SK-N-SH (cell line): Measurements from ENCODE around the gene SHMT2. TPM values are rescaled to one million over a fixed set of nuclear protein-coding genes. Genes with fewer than 3 reads are reported as not detected.

Source experiments
- CTCF ChIA-PET: fragments of 300-600, 350-600 bp; formaldehyde crosslinking; extraction: SDS; loops from one replicate; lab custom pipeline; 2021; lab: Yijun Ruan, JAX
- POLR2A ChIA-PET: fragments of 350-600 bp; sonication (Branson Sonifier 250); formaldehyde crosslinking; extraction: SDS; loops from one replicate; lab custom pipeline; 2020; ENCODE audit warnings: antibody characterized with exemption, inconsistent platforms; lab: Yijun Ruan, JAX
- DNase-seq: peaks from one replicate; pipeline ENCODE4 v3.0.0; 2012
- H2AFZ ChIP-seq: fragments of 200-600 bp; sonication (generic); 2 replicates; pipeline ENCODE4 v1.8.1; 2016; ENCODE audit warnings: antibody characterized with exemption, mild to moderate bottlenecking, low read depth
- H3F3A ChIP-seq: fragments of 200-600 bp; sonication (generic); replicated peaks from 2 replicates; pipeline ENCODE3; 2016; ENCODE audit warnings: antibody characterized with exemption, mild to moderate bottlenecking; ENCODE audit not compliant: insufficient read depth
- H3K27ac ChIP-seq, 2 experiments: fragments of 200-500 bp in 1 of 2; fragments of 200-600 bp in 1 of 2; sonication (Bioruptor generic) in 1 of 2; sonication (generic), shearing (Covaris generic) in 1 of 2; 2 replicates each; pipeline versions ENCODE4 v1.5.1 to v1.6.1; 2014 to 2016; ENCODE audit warnings: low read depth in 2 of 2, inconsistent platforms in 1 of 2, low read length in 1 of 2, mild to moderate bottlenecking in 1 of 2, mixed read lengths in 1 of 2
- H3K27me3 ChIP-seq: fragments of 200-600 bp; sonication (generic), shearing (Covaris generic); 2 replicates; pipeline ENCODE4 v1.6.1; 2016; ENCODE audit warnings: mixed run types; ENCODE audit not compliant: insufficient read depth
- H3K36me3 ChIP-seq, 2 experiments: fragments of 200-500 bp in 1 of 2; fragments of 200-600 bp in 1 of 2; sonication (Bioruptor generic) in 1 of 2; sonication (generic) in 1 of 2; replicated peaks in 1 of 2; 2 replicates each; pipeline versions ENCODE3 to v1.5.1; 2014 to 2016; ENCODE audit warnings: low read length in 1 of 2, mild to moderate bottlenecking in 1 of 2; ENCODE audit not compliant: insufficient read depth in 2 of 2, control insufficient read depth in 1 of 2
- H3K4me1 ChIP-seq, 2 experiments: fragments of 200-500 bp in 1 of 2; fragments of 200-600 bp in 1 of 2; sonication (Bioruptor generic) in 1 of 2; sonication (generic), shearing (Covaris generic) in 1 of 2; 2 replicates each; pipeline versions ENCODE4 v1.5.1 to v1.6.1; 2014 to 2016; ENCODE audit warnings: low read depth in 1 of 2, low read length in 1 of 2, mixed run types in 1 of 2; ENCODE audit not compliant: insufficient read depth in 2 of 2, control insufficient read depth in 1 of 2
- H3K4me2 ChIP-seq: fragments of 200-600 bp; sonication (generic), shearing (Covaris generic); 2 replicates; pipeline ENCODE4 v1.6.1; 2017; ENCODE audit warnings: mixed run types
- H3K4me3 ChIP-seq, 2 experiments: fragments of 200-500 bp in 1 of 2; fragments of 200-600 bp in 1 of 2; sonication (Bioruptor generic) in 1 of 2; sonication (generic), shearing (Covaris generic) in 1 of 2; 2 replicates each; pipeline versions ENCODE4 v1.5.1 to v1.8.1; 2014 to 2016; ENCODE audit warnings: low read depth in 2 of 2, inconsistent platforms in 1 of 2, low read length in 1 of 2, mild to moderate bottlenecking in 1 of 2, mixed read lengths in 1 of 2, moderate library complexity in 1 of 2
- H3K79me2 ChIP-seq: fragments of 200-600 bp; sonication (generic); 2 replicates; pipeline ENCODE4 v1.8.1; 2017; ENCODE audit warnings: mild to moderate bottlenecking; ENCODE audit not compliant: insufficient read depth
- H3K9ac ChIP-seq: fragments of 200-600 bp; sonication (generic); 2 replicates; pipeline ENCODE4 v1.6.1; 2017; ENCODE audit warnings: mixed run types
- H3K9me2 ChIP-seq: fragments of 200-600 bp; sonication (generic); 2 replicates; pipeline ENCODE4 v1.6.1; 2017; ENCODE audit warnings: mixed run types
- H3K9me3 ChIP-seq: fragments of 200-600 bp; sonication (generic); 2 replicates; pipeline ENCODE4 v1.6.1; 2017; ENCODE audit warnings: mixed run types, mild to moderate bottlenecking, moderate library complexity
- H4K20me1 ChIP-seq: fragments of 200-600 bp; sonication (generic); 2 replicates; pipeline ENCODE4 v1.6.1; 2017; ENCODE audit warnings: mild to moderate bottlenecking, mixed run types; ENCODE audit not compliant: insufficient read depth
- ELF1 ChIP-seq: IDR thresholded peaks from 2 replicates; pipeline ENCODE4 v1.4.0; 2012
- EP300 ChIP-seq, 2 experiments: IDR thresholded peaks; 2 replicates each; pipeline versions ENCODE4 v1.4.0 to v1.6.1; 2012; ENCODE audit warnings: borderline replicate concordance in 1 of 2, low read depth in 1 of 2, low read length in 1 of 2
- EZH2phosphoT487 ChIP-seq: fragments of 200-600 bp; sonication (generic); IDR thresholded peaks from 2 replicates; pipeline ENCODE4 v1.6.1; 2017; ENCODE audit warnings: low read depth, mixed run types, mild to moderate bottlenecking, antibody characterized with exemption, moderate library complexity, borderline replicate concordance
- FOXJ3 ChIP-seq: sonication (generic); formaldehyde crosslinking; IDR thresholded peaks from 2 replicates; pipeline ENCODE4 v1.5.1; 2020; ENCODE audit warnings: mild to moderate bottlenecking, missing genetic modification reagents
- NRF1 ChIP-seq: IDR thresholded peaks from 2 replicates; pipeline ENCODE4 v1.6.1; 2012; ENCODE audit warnings: low read depth, mild to moderate bottlenecking, low read length
- POLR2AphosphoS5 ChIP-seq: IDR thresholded peaks from 2 replicates; pipeline ENCODE4 v1.6.1; 2012; ENCODE audit warnings: low read depth, low read length
- RFX5 ChIP-seq: IDR thresholded peaks from 2 replicates; pipeline ENCODE4 v1.6.1; 2012; ENCODE audit warnings: mild to moderate bottlenecking, improper control_type of control experiment, low read length
- RXRA ChIP-seq: IDR thresholded peaks from 2 replicates; pipeline ENCODE4 v1.4.0; 2012; ENCODE audit warnings: low read depth, mild to moderate bottlenecking, borderline replicate concordance
- SIN3A ChIP-seq: IDR thresholded peaks from 2 replicates; pipeline ENCODE4 v1.6.1; 2012; ENCODE audit warnings: low read depth, mild to moderate bottlenecking, low read length, moderate library complexity, borderline replicate concordance
- WGBS: methylation state at CpG from one replicate; pipeline ENCODE4 v1.1.6; 2017; ENCODE audit warnings: low lambda C conversion rate; 5-methylcytosine and 5-hydroxymethylcytosine counted together
- polyA plus RNA-seq, 3 experiments: library from polyadenylated mRNA; depleted of rRNA; stranded (reverse); fragments of >200 nt; gene quantifications; 2 replicates each; pipeline ENCODE4 v1.2.3, GENCODE V29; 2012
- TF ChIP-seq, protein P1 (sequence below): fragments of 150-350 bp; IDR thresholded peaks from 2 replicates; pipeline ENCODE4 v1.6.1; 2016; ENCODE audit warnings: mild to moderate bottlenecking, low read depth, low read length
- TF ChIP-seq, protein P2 (sequence below): IDR thresholded peaks from 2 replicates; pipeline ENCODE4 v1.6.1; 2012; ENCODE audit warnings: mild to moderate bottlenecking, low read depth, low read length, moderate library complexity
- TF ChIP-seq, protein P3 (sequence below): IDR thresholded peaks from 2 replicates; pipeline ENCODE4 v1.4.0; 2012; ENCODE audit warnings: low read depth
- TF ChIP-seq, protein P4 (sequence below): IDR thresholded peaks from 2 replicates; pipeline ENCODE4 v1.4.0; 2012; ENCODE audit warnings: low read depth, borderline replicate concordance
- TF ChIP-seq, protein P5 (sequence below): IDR thresholded peaks from 2 replicates; pipeline ENCODE4; 2012

Gene SHMT2
- polyA plus RNA-seq, 1 of the 3 experiments (the other 2 are of a cell fraction), result 204 TPM

DNA sequence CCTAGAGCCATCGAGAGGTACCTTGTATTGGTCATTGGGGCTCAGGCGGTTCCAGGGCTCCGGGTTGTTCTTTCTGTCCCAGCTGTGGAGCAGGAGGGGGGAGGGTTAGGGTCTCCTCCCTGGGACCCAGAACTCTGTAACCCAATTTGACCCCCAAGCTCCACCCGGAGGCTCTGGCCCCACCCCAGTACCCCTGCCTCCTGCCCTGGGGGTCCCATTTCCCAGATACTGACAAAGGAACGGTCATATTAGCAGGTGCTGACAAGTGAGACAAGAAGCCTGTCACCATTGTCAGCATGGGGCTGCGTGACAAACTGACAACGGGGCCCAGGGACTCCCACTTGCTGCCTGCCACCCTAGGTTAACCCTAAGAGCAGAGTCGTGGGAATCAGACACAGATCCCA lies 6.2 kb downstream of the SHMT2 start:
- no peak overlapping the region for H3K9ac ChIP-seq
- CTCF ChIA-PET, result interaction anchor here (11.9 to 31.5 kb wide), 2 partner anchors 8 to 23 kb away, joined by 271 to 937 read pairs; partner anchors contain the start of genes NXPH4 and SHMT2
- no peak overlapping the region for H3K4me2 ChIP-seq
- POLR2A ChIA-PET, result interaction anchor here (1.0 kb wide), 1 partner anchor 277 kb away, joined by 3 read pairs; no protein-coding TSS in a partner anchor
- H3K9me2 ChIP-seq, result no peaks in the 10 kb centered on the region
- peaks cover 3% of the 10 kb centered on the region; the same call in 1 of the 2 replicates for H3K27me3 ChIP-seq
- peaks cover 22 to 37% of the 10 kb centered on the region in 2 experiments for H3K36me3 ChIP-seq
- no peak for DNase-seq
- H3F3A ChIP-seq, result peaks cover 9% of the 10 kb centered on the region
- H3K4me1 ChIP-seq, result peaks cover 2 to 39% of the 10 kb centered on the region in 2 experiments; a peak in 2 of 4 replicates
- WGBS, result 100% methylated on average over 5 of the region's 8 CpGs
- H3K9me3 ChIP-seq, result no peaks in the 10 kb centered on the region
- H3K4me3 ChIP-seq, result no peak overlapping the region
- TF ChIP-seq, protein P1, sequence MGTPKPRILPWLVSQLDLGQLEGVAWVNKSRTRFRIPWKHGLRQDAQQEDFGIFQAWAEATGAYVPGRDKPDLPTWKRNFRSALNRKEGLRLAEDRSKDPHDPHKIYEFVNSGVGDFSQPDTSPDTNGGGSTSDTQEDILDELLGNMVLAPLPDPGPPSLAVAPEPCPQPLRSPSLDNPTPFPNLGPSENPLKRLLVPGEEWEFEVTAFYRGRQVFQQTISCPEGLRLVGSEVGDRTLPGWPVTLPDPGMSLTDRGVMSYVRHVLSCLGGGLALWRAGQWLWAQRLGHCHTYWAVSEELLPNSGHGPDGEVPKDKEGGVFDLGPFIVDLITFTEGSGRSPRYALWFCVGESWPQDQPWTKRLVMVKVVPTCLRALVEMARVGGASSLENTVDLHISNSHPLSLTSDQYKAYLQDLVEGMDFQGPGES, result no peak
- TF ChIP-seq, protein P2, sequence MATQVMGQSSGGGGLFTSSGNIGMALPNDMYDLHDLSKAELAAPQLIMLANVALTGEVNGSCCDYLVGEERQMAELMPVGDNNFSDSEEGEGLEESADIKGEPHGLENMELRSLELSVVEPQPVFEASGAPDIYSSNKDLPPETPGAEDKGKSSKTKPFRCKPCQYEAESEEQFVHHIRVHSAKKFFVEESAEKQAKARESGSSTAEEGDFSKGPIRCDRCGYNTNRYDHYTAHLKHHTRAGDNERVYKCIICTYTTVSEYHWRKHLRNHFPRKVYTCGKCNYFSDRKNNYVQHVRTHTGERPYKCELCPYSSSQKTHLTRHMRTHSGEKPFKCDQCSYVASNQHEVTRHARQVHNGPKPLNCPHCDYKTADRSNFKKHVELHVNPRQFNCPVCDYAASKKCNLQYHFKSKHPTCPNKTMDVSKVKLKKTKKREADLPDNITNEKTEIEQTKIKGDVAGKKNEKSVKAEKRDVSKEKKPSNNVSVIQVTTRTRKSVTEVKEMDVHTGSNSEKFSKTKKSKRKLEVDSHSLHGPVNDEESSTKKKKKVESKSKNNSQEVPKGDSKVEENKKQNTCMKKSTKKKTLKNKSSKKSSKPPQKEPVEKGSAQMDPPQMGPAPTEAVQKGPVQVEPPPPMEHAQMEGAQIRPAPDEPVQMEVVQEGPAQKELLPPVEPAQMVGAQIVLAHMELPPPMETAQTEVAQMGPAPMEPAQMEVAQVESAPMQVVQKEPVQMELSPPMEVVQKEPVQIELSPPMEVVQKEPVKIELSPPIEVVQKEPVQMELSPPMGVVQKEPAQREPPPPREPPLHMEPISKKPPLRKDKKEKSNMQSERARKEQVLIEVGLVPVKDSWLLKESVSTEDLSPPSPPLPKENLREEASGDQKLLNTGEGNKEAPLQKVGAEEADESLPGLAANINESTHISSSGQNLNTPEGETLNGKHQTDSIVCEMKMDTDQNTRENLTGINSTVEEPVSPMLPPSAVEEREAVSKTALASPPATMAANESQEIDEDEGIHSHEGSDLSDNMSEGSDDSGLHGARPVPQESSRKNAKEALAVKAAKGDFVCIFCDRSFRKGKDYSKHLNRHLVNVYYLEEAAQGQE, result no peak
- TF ChIP-seq FOXJ3 (CRISPR knock-in tag) (no peak), RXRA (no peak), EZH2phosphoT487 (no peak), SIN3A (no peak), EP300 (IDR thresholded peaks at IDR 0.05; ENCODE audit: borderline replicate concordance in 1 of 2, low read depth in 1 of 2, low read length in 1 of 2) (no peak), ELF1 (no peak), POLR2AphosphoS5 (no peak), RFX5 (no peak), NRF1 (no peak)
- TF ChIP-seq, protein P3, sequence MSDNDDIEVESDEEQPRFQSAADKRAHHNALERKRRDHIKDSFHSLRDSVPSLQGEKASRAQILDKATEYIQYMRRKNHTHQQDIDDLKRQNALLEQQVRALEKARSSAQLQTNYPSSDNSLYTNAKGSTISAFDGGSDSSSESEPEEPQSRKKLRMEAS, result no peak
- TF ChIP-seq, protein P4, sequence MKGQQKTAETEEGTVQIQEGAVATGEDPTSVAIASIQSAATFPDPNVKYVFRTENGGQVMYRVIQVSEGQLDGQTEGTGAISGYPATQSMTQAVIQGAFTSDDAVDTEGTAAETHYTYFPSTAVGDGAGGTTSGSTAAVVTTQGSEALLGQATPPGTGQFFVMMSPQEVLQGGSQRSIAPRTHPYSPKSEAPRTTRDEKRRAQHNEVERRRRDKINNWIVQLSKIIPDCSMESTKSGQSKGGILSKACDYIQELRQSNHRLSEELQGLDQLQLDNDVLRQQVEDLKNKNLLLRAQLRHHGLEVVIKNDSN, result no peak
- TF ChIP-seq, protein P5, sequence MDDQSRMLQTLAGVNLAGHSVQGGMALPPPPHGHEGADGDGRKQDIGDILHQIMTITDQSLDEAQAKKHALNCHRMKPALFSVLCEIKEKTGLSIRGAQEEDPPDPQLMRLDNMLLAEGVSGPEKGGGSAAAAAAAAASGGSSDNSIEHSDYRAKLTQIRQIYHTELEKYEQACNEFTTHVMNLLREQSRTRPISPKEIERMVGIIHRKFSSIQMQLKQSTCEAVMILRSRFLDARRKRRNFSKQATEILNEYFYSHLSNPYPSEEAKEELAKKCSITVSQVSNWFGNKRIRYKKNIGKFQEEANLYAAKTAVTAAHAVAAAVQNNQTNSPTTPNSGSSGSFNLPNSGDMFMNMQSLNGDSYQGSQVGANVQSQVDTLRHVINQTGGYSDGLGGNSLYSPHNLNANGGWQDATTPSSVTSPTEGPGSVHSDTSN, result no peak
- no peak overlapping the region for H3K27ac ChIP-seq
- H4K20me1 ChIP-seq, result no peaks in the 10 kb centered on the region
- no peak overlapping the region for H2AFZ ChIP-seq
- H3K79me2 ChIP-seq, result peaks cover 15% of the 10 kb centered on the region
